Hematopoietic multipotent progenitor cell treated with erythropoietin and hydrocortisone succinate and interleukin-3 and kit ligand, for 8 days (in vitro differentiated cells): ENCODE data around the gene SKI.

Source experiments
- DNase-seq: peaks from one replicate; pipeline ENCODE4 v3.0.0-alpha.2; 2015

SKI gene

DNA sequence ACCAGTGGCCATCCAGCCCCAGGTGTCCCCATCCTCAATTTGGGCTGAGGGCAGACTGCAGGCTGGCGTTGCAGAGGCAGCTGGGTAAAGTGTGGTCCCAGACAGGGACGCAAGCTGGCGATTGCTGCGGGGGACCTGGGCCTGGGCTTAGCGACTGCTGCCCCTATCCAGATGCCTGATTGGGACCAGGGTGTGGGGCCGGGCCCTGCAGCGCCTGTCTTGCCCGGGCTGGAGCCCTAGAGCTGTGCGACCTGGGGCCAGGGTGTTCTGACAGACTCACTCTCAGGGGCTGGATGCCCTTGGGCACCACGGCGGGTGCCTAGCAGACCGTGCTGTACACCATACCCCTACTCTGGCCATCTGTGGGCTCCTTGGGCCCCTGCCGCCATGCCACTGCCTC lies 17.3 kb upstream of the SKI start:
- DNase-seq: no peak

DNA sequence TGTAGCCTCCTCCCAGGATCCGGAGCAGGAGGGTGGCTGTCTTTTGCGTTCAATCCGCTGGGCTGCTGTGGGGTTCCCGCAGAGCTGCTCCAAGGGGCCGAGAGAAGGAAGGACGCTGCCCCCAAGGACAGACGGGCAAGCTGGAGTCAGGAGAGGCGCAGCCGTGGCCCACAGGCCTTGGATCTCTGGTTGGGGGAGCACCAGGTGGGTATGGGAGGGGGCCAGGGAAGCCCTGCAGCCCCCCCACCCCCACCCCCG lies 15.9 kb upstream of the SKI start:
- DNase-seq: no peak

- peak; percentile 80 for DNase-seq
Observed at GRCh38 chr1:2212532-2213491, 15.3 kb upstream of the SKI start.

- DNase-seq: no peak
Observed at GRCh38 chr1:2213576-2214505, 14.3 kb upstream of the SKI start.

DNA sequence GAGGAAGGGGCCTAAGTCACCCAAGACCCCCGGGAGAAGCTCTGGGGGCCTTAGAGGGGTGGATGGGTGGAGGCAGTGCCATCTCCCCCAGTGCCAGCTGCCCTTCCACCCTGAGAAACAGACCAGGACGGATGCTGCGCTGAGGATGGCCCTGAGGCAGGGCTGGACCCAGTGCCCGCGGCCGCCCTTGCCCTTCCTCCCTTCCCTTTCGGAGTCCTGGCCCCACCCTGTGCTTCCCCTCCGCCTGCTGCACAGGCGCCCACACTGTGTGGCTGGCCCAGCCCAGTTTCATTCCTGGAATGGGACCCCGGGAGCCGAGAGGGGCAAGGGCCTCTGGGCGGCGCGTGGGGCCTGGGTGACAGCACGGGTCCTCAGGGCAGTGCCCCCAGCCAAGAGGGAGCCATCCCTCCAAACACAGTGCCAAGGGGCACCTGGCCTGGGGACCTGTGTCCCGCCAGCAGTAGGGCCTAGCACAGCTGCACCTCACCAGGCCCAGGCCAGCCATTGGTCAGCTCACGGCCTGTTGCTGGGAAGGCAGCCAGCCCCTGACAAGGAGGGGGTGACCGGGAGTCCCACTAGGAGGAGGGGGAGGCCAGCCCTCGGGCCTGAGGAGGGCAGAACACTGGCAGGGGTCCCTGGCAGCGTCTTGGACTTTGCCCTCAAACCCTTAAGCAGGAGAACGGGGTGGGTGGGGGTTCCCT lies 13.4 kb upstream of the SKI start:
- DNase-seq: no peak

DNA sequence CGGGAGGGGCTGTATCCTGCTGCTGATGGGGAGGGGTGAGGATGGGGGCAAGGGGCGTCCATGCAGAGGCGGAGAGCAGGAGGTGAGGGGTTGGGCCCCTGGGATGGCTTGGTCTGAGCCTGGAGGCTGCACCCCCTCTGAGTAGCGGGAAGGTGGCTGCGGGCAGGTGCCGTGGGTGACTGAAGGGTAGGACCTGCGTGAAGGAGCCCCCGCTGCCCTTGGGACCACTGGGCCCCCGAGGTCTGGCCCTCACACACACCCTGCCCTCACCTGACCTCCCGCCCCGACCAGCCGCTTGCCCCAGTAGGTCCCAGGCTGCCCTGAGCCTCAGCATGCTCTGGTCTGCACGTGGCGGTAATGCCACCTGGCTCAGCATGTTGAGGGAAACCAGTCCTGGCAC lies 12.8 kb upstream of the SKI start:
- no peak for DNase-seq

GRCh38 chr1:2215909-2216766 lies 12.0 kb upstream of the SKI start:
- no peak for DNase-seq

DNA sequence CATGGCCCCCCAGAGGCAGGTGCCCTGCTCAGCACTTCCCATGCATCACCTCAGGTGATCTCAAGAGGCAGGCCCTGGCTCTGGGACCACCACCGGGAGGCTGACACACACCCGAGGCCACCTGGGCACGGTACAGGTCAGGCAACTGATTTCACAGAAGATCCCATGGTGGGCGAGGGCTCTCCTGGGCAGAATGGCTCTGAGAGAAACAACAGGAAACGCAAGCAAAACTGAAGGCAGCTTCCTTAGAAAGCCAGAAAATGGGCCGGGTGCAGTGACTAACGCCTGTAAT lies 11.4 kb upstream of the SKI start:
- no peak for DNase-seq

- DNase-seq: no peak
Observed at GRCh38 chr1:2221271-2221670, 6.8 kb upstream of the SKI start.

- DNase-seq: no peak
Observed at GRCh38 chr1:2224170-2224584, 3.9 kb upstream of the SKI start.

GRCh38 chr1:2224631-2225428 lies 3.3 kb upstream of the SKI start:
- DNase-seq: no peak

DNA sequence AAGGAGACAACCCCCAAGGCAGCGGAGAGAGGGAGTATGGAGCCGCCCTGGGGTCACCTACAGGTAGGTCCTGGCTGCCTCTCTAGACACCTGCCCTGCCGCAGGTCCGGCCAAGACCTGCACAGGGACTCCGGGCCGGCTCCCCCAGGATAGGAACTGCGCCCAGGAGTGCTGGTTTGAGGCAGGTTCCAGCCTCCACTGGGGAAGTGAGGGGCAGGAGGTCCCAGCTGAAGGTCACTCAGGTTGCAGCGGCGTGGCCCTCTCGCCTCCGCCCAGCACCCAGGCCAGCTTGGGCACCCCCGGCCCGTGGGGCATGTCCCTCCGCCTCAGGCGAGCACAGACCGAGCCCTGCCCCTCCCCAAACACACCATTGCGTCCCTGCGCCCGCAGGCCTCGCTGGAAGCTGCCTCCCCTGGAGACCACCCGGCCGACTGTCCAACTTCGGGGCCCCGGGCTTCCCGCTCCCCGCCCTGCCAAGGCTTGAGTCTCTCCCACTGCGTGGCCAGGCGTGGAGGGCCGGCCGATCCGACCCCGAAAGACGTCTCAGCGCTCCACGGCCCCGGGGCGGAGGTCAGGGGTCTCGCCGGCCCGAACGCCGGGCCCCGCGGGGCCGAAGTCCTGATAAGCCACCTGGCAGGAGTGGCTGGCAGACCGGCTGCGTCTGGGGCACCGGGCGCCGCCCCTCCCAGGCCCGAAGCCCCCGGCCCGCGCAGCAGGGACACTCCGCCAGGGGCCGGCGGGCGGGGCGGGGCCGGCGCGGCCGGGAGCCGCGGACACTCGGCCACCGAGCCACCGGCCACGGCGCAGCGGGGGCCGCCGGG lies 1.4 kb upstream of the SKI start:
- no peak for DNase-seq

GRCh38 chr1:2227346-2228156 lies 568 bp upstream of the SKI start:
- DNase-seq: peak; percentile 94

- no peak for DNase-seq
Observed at GRCh38 chr1:2228694-2229036, 546 bp downstream of the SKI start.

DNA sequence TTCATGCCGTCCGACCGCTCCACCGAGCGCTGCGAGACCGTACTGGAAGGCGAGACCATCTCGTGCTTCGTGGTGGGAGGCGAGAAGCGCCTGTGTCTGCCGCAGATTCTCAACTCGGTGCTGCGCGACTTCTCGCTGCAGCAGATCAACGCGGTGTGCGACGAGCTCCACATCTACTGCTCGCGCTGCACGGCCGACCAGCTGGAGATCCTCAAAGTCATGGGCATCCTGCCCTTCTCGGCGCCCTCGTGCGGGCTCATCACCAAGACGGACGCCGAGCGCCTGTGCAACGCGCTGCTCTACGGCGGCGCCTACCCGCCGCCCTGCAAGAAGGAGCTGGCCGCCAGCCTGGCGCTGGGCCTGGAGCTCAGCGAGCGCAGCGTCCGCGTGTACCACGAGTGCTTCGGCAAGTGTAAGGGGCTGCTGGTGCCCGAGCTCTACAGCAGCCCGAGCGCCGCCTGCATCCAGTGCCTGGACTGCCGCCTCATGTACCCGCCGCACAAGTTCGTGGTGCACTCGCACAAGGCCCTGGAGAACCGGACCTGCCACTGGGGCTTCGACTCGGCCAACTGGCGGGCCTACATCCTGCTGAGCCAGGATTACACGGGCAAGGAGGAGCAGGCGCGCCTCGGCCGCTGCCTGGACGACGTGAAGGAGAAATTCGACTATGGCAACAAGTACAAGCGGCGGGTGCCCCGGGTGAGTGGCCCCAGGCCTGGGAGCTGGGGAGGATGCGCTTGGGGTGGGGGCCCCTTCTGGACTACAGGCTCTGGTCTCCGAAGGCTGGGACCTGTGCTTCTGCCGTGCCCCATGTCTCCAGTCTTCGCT lies 1.1 kb downstream of the SKI start:
- DNase-seq: peak; percentile 75

- no peak for DNase-seq
Observed at GRCh38 chr1:2229911-2230731, 2.0 kb downstream of the SKI start.

GRCh38 chr1:2230781-2231531 lies 2.8 kb downstream of the SKI start:
- peak; percentile 38 for DNase-seq
